NOMO-1 treated with dmso at 0.1 percent for 144 hours (cell line): ENCODE results near the gene NADK.
"Not testable (repeated sequence)": the region's sequence is repeated elsewhere in the genome, so short reads cannot be mapped to it uniquely, and the experiment has no call there.

Source experiments
- DNase-seq: peaks from one replicate; lab custom pipeline; 2025; ENCODE audit not compliant: unreplicated experiment; lab: John Stamatoyannopoulos, UW

The NADK gene

GRCh38 chr1:1707241-1707640 is 71.0 kb downstream of the NADK start:
- not testable (repeated sequence) for DNase-seq

- not testable (repeated sequence) for DNase-seq
Measured at GRCh38 chr1:1705623-1706022, 72.6 kb downstream of the NADK start.

GRCh38 chr1:1704284-1704957 is 73.8 kb downstream of the NADK start:
- not testable (repeated sequence) for DNase-seq

GRCh38 chr1:1703796-1704195 is 74.5 kb downstream of the NADK start:
- DNase-seq: no peak

- DNase-seq: not testable (repeated sequence)
Measured at GRCh38 chr1:1702506-1702905, 75.8 kb downstream of the NADK start.
